SK-N-SH treated with all-trans-retinoic acid at 6 μM for 48 hours (cell line): ENCODE measurements around the gene OR52I2.

ENCODE experiments used
- ATAC-seq: fragments of 200-7000 bp; cut with Tn5 transposase; 3 replicates; pipeline ENCODE4 v1.9.1; 2020; ENCODE audit warnings: mild to moderate bottlenecking, moderate library complexity
- ARNTL ChIP-seq: fragments of 450-650 bp; formaldehyde crosslinking; IDR thresholded peaks from 2 replicates; pipeline ENCODE4 v1.5.0; 2020; ENCODE audit warnings: low read depth, mild to moderate bottlenecking, moderate library complexity, borderline replicate concordance
- BACH2 ChIP-seq: fragments of 250-450 bp; sonication (Bioruptor Pico); IDR thresholded peaks from 2 replicates; pipeline ENCODE4 v1.9.0; 2021; ENCODE audit warnings: mild to moderate bottlenecking, borderline replicate concordance
- CREB5 ChIP-seq: fragments of 250-450 bp; sonication (Bioruptor Pico); IDR thresholded peaks from 2 replicates; pipeline ENCODE4 v1.5.1; 2020; ENCODE audit warnings: low read depth, mild to moderate bottlenecking, moderate library complexity
- CSDC2 ChIP-seq: fragments of 250-450 bp; sonication (Bioruptor Pico); IDR thresholded peaks from 2 replicates; pipeline ENCODE4 v1.5.0; 2020; ENCODE audit warnings: mild to moderate bottlenecking, moderate library complexity
- ISL1 ChIP-seq: fragments of 250-450 bp; sonication (Bioruptor Pico); IDR thresholded peaks from 2 replicates; pipeline ENCODE4 v2.1.2; 2022; ENCODE audit warnings: mild to moderate bottlenecking, moderate library complexity
- OSR1 ChIP-seq: fragments of 250-450 bp; sonication (Bioruptor Pico); IDR thresholded peaks from 2 replicates; pipeline ENCODE4 v1.8.0; 2022; ENCODE audit warnings: moderate library complexity, mild to moderate bottlenecking, inconsistent platforms
- PPARA ChIP-seq: fragments of 250-450 bp; sonication (Bioruptor Pico); IDR thresholded peaks from 2 replicates; pipeline ENCODE4 v1.5.0; 2020; ENCODE audit warnings: mild to moderate bottlenecking, borderline replicate concordance
- RARB ChIP-seq: fragments of 250-450 bp; sonication (Bioruptor Pico); IDR thresholded peaks from 2 replicates; pipeline ENCODE4 v1.8.0; 2021; ENCODE audit warnings: mild to moderate bottlenecking, moderate library complexity
- SNAI2 ChIP-seq: fragments of 250-450 bp; sonication (Bioruptor Pico); IDR thresholded peaks from 2 replicates; pipeline ENCODE4 v1.5.0; 2020; ENCODE audit warnings: mild to moderate bottlenecking, moderate library complexity
- TCF4 ChIP-seq: fragments of 250-450 bp; sonication (Bioruptor Pico); IDR thresholded peaks from 2 replicates; pipeline ENCODE4 v1.8.0; 2021; ENCODE audit warnings: mild to moderate bottlenecking, moderate library complexity, borderline replicate concordance
- TOX ChIP-seq: fragments of 250-450 bp; sonication (Bioruptor Pico); IDR thresholded peaks from 2 replicates; pipeline ENCODE4 v1.8.0; 2021; ENCODE audit warnings: mild to moderate bottlenecking, moderate library complexity, borderline replicate concordance
- ZC3H10 ChIP-seq: fragments of 250-450 bp; sonication (Bioruptor Pico); IDR thresholded peaks from 2 replicates; pipeline ENCODE4 v1.5.1; 2021; ENCODE audit warnings: mild to moderate bottlenecking, moderate library complexity
- ZFP3 ChIP-seq: fragments of 250-450 bp; sonication (Bioruptor Pico); IDR thresholded peaks from 2 replicates; pipeline ENCODE4 v1.5.0; 2020; ENCODE audit warnings: mild to moderate bottlenecking, moderate library complexity
- ZFP30 ChIP-seq: fragments of 450-650 bp; formaldehyde crosslinking; IDR thresholded peaks from 2 replicates; pipeline ENCODE4 v1.5.0; 2022; ENCODE audit warnings: mild to moderate bottlenecking, moderate library complexity
- ZNF565 ChIP-seq: fragments of 450-650 bp; formaldehyde crosslinking; conservative IDR thresholded peaks from 2 replicates; pipeline ENCODE4 v1.5.0; 2020; ENCODE audit warnings: low read depth, mild to moderate bottlenecking, moderate library complexity
- ZNF70 ChIP-seq: fragments of 450-650 bp; formaldehyde crosslinking; IDR thresholded peaks from 2 replicates; pipeline ENCODE4 v1.5.0; 2020; ENCODE audit warnings: mild to moderate bottlenecking, moderate library complexity
- TF ChIP-seq, protein P1 (sequence below): fragments of 250-450 bp; sonication (Bioruptor Pico); IDR thresholded peaks from 2 replicates; pipeline ENCODE4 v1.8.0; 2020; ENCODE audit warnings: mild to moderate bottlenecking, moderate library complexity, borderline replicate concordance
- TF ChIP-seq, protein P2 (sequence below): fragments of 250-450 bp; sonication (Bioruptor Pico); IDR thresholded peaks from 2 replicates; pipeline ENCODE4 v1.5.0; 2020; ENCODE audit warnings: mild to moderate bottlenecking, moderate library complexity
- TF ChIP-seq, protein P3 (sequence below): fragments of 250-450 bp; sonication (Bioruptor Pico); IDR thresholded peaks from 2 replicates; pipeline ENCODE4 v1.5.1; 2021; ENCODE audit warnings: mild to moderate bottlenecking, moderate library complexity

OR52I2 gene

DNA sequence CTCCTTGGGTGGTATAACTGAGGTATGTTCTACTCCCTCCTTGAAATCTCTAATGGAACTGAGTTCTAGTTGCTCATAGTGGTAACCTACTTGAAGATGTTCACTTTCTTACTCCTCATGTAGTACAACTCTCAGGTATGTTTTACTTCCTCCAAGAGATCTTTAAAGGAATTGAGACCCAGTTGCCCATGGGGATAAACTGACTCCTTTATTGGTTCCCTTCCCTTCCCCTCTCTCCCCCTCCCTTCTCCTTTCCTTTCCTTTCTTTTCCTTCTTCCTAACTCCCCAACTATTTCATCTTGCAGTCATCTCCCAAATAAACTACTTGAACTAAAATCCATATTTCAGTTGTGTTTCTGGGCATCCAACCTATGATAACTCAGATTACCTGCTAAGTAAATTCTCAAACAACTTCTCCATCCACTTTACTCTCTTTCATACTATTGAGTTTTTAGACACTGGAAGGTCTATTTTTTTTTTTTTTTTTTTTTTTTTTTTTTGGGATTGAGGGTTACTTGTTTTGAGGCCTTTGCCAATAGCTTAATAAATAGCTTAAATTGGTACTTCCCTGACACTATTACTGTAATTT lies 34.4 kb downstream of the OR52I2 start:
- ATAC-seq = no peak
- TF ChIP-seq ISL1 (CRISPR knock-in tag) (no peak), TOX (CRISPR knock-in tag) (no peak), ARNTL (no peak), CREB5 (CRISPR knock-in tag) (no peak), CSDC2 (no peak), TCF4 (CRISPR knock-in tag) (no peak), SNAI2 (CRISPR knock-in tag) (no peak), ZFP3 (CRISPR knock-in tag) (no peak), BACH2 (CRISPR knock-in tag) (no peak), PPARA (no peak), ZNF70 (CRISPR knock-in tag) (no peak)
- TF ChIP-seq, protein P1, sequence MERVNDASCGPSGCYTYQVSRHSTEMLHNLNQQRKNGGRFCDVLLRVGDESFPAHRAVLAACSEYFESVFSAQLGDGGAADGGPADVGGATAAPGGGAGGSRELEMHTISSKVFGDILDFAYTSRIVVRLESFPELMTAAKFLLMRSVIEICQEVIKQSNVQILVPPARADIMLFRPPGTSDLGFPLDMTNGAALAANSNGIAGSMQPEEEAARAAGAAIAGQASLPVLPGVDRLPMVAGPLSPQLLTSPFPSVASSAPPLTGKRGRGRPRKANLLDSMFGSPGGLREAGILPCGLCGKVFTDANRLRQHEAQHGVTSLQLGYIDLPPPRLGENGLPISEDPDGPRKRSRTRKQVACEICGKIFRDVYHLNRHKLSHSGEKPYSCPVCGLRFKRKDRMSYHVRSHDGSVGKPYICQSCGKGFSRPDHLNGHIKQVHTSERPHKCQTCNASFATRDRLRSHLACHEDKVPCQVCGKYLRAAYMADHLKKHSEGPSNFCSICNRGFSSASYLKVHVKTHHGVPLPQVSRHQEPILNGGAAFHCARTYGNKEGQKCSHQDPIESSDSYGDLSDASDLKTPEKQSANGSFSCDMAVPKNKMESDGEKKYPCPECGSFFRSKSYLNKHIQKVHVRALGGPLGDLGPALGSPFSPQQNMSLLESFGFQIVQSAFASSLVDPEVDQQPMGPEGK = no peak

- TF ChIP-seq OSR1 (CRISPR knock-in tag) (no peak), ARNTL (no peak), TOX (CRISPR knock-in tag) (no peak), ZC3H10 (CRISPR knock-in tag) (no peak), ZNF565 (CRISPR knock-in tag) (no peak), ZFP3 (CRISPR knock-in tag) (no peak), CSDC2 (no peak), RARB (no peak), ISL1 (CRISPR knock-in tag) (no peak), PPARA (no peak), ZFP30 (no peak), CREB5 (CRISPR knock-in tag) (no peak), TCF4 (CRISPR knock-in tag) (no peak), ZNF70 (CRISPR knock-in tag) (no peak)
- TF ChIP-seq, protein P2, sequence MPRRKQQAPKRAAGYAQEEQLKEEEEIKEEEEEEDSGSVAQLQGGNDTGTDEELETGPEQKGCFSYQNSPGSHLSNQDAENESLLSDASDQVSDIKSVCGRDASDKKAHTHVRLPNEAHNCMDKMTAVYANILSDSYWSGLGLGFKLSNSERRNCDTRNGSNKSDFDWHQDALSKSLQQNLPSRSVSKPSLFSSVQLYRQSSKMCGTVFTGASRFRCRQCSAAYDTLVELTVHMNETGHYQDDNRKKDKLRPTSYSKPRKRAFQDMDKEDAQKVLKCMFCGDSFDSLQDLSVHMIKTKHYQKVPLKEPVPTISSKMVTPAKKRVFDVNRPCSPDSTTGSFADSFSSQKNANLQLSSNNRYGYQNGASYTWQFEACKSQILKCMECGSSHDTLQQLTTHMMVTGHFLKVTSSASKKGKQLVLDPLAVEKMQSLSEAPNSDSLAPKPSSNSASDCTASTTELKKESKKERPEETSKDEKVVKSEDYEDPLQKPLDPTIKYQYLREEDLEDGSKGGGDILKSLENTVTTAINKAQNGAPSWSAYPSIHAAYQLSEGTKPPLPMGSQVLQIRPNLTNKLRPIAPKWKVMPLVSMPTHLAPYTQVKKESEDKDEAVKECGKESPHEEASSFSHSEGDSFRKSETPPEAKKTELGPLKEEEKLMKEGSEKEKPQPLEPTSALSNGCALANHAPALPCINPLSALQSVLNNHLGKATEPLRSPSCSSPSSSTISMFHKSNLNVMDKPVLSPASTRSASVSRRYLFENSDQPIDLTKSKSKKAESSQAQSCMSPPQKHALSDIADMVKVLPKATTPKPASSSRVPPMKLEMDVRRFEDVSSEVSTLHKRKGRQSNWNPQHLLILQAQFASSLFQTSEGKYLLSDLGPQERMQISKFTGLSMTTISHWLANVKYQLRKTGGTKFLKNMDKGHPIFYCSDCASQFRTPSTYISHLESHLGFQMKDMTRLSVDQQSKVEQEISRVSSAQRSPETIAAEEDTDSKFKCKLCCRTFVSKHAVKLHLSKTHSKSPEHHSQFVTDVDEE (CRISPR knock-in tag) = no peak
- TF ChIP-seq, protein P3, sequence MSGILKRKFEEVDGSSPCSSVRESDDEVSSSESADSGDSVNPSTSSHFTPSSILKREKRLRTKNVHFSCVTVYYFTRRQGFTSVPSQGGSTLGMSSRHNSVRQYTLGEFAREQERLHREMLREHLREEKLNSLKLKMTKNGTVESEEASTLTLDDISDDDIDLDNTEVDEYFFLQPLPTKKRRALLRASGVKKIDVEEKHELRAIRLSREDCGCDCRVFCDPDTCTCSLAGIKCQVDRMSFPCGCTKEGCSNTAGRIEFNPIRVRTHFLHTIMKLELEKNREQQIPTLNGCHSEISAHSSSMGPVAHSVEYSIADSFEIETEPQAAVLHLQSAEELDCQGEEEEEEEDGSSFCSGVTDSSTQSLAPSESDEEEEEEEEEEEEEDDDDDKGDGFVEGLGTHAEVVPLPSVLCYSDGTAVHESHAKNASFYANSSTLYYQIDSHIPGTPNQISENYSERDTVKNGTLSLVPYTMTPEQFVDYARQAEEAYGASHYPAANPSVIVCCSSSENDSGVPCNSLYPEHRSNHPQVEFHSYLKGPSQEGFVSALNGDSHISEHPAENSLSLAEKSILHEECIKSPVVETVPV = no peak
- TF ChIP-seq, protein P1 = no peak
- no peak for ATAC-seq
Measured at GRCh38 chr11:4619514-4619913, 38.0 kb downstream of the OR52I2 start.
